GM12878 (cell line): ENCODE measurements around the gene APCDD1L. TPM values are rescaled to one million over a fixed set of nuclear protein-coding genes. Genes with fewer than 3 reads are reported as not detected.

Experiments used
- ATAC-seq: fragments of 200-7000 bp; cut with Tn5 transposase; 3 replicates; pipeline ENCODE4 v1.9.1; 2020; ENCODE audit warnings: mild to moderate bottlenecking, moderate library complexity
- BruUV-seq: library from RNA; stranded (reverse); fragments of 400-500 nt; replicated peaks from 2 replicates; lab custom pipeline; 2021; lab: Mats Ljungman, UMichigan
- CTCF ChIA-PET: fragments of 300-600 bp; sonication (Branson Sonifier 250); formaldehyde crosslinking; extraction: SDS; loops from one replicate; lab custom pipeline; 2021; ENCODE audit warnings: inconsistent platforms; lab: Yijun Ruan, JAX
- POLR2A ChIA-PET: fragments of 350-600 bp; formaldehyde crosslinking; extraction: SDS; loops from one replicate; lab custom pipeline; 2021; ENCODE audit warnings: inconsistent platforms; lab: Charles Lee
- RAD21 ChIA-PET: fragments of 300-600 bp; sonication (Branson Sonifier 250); formaldehyde crosslinking; loops from one replicate; lab custom pipeline; 2023; ENCODE audit warnings: antibody characterized with exemption; ENCODE audit not compliant: unreplicated experiment; lab: Charles Lee
- SMC1A ChIA-PET: fragments of 300-600 bp; sonication (Branson Sonifier 250); formaldehyde crosslinking; loops from one replicate; lab custom pipeline; 2023; ENCODE audit not compliant: unreplicated experiment, uncharacterized antibody; lab: Charles Lee
- DNase-seq: peaks from one replicate; pipeline ENCODE4 v3.0.0-alpha.2; 2011; ENCODE audit warnings: low read depth, low spot score
- FAIRE-seq: peaks from 3 replicates; lab custom pipeline; 2011; peaks lifted over from hg19 to GRCh38; lab: Jason Lieb, UNC
- H2AFZ ChIP-seq: 2 replicates; pipeline ENCODE4 v1.6.0; 2011; ENCODE audit warnings: low read depth, low read length, control low read depth; ENCODE audit not compliant: control insufficient read depth
- H3K27ac ChIP-seq: 2 replicates; pipeline ENCODE4 v1.5.1; 2011; ENCODE audit warnings: control low read depth; ENCODE audit not compliant: control insufficient read depth, insufficient read depth
- H3K27me3 ChIP-seq, 2 experiments: replicated peaks in 1 of 2; 2 replicates each; pipeline versions ENCODE4 v1.6.0 to v1.6.1; 2011; ENCODE audit warnings: low read length in 1 of 2; ENCODE audit not compliant: control insufficient read depth in 2 of 2, insufficient read depth in 2 of 2
- H3K36me3 ChIP-seq, 2 experiments: 2 replicates each; pipeline ENCODE4 v1.5.1; 2011; ENCODE audit warnings: low read length in 1 of 2; ENCODE audit not compliant: control insufficient read depth in 2 of 2, insufficient read depth in 2 of 2
- H3K4me1 ChIP-seq: 2 replicates; pipeline ENCODE4 v1.6.1; 2011; ENCODE audit warnings: mild to moderate bottlenecking, low read length, moderate library complexity, mixed read lengths; ENCODE audit not compliant: control insufficient read depth, insufficient read depth
- H3K4me2 ChIP-seq: 2 replicates; pipeline ENCODE4 v1.6.0; 2011; ENCODE audit warnings: control low read depth; ENCODE audit not compliant: control insufficient read depth, insufficient read depth
- H3K4me3 ChIP-seq: fragments of 200-600 bp; sonication (generic); 2 replicates; pipeline ENCODE4 v1.5.1; 2016
- H3K79me2 ChIP-seq: 2 replicates; pipeline ENCODE4 v1.6.0; 2011; ENCODE audit warnings: low read length; ENCODE audit not compliant: control insufficient read depth, insufficient read depth
- H3K9ac ChIP-seq: 2 replicates; pipeline ENCODE4 v1.8.0; 2011; ENCODE audit warnings: low read length, control low read depth, mixed read lengths; ENCODE audit not compliant: control insufficient read depth, insufficient read depth
- H3K9me3 ChIP-seq: replicated peaks from 3 replicates; pipeline ENCODE4 v1.5.1; 2011; ENCODE audit warnings: mild to moderate bottlenecking, low read length; ENCODE audit not compliant: control insufficient read depth, insufficient read depth
- H4K20me1 ChIP-seq: 2 replicates; pipeline ENCODE4 v1.6.0; 2011; ENCODE audit not compliant: control insufficient read depth, insufficient read depth
- RAD21 ChIP-seq: IDR thresholded peaks from 2 replicates; pipeline ENCODE4 v1.6.1; 2011; ENCODE audit warnings: mild to moderate bottlenecking, low read depth, low read length, moderate library complexity; ENCODE audit not compliant: insufficient read depth
- RBBP5 ChIP-seq: fragments of 200-600 bp; sonication (generic); conservative IDR thresholded peaks from 2 replicates; pipeline ENCODE4 v1.6.1; 2016
- SMC3 ChIP-seq: IDR thresholded peaks from 2 replicates; pipeline ENCODE4 v1.6.1; 2011; ENCODE audit warnings: low read length, improper control_type of control experiment, borderline replicate concordance
- WGBS: methylation state at CpG from one replicate; pipeline ENCODE4 v1.1.6; 2016; ENCODE audit warnings: low lambda C conversion rate; ENCODE audit not compliant: insufficient replicate concordance, insufficient coverage; ENCODE audit errors: missing lambda C conversion rate; 5-methylcytosine and 5-hydroxymethylcytosine counted together
- in situ Hi-C: fragments of 300-500 bp; cut with MboI; formaldehyde crosslinking; loops from 9 replicates; pipeline ENCODE4 v1.14.3; 2018; ENCODE audit warnings: mixed read lengths
- intact Hi-C: fragments of 100-400 bp; cut with micrococcal nuclease; formaldehyde crosslinking; loops from one replicate; pipeline ENCODE4 v1.14.2; 2022; ENCODE audit not compliant: unreplicated experiment
- polyA plus RNA-seq, 11 experiments: library from polyadenylated mRNA; depleted of rRNA in 4 of 11; unstranded in 6 of 11; stranded (reverse) in 5 of 11; fragments of >200 nt; fragmentation: Nextera tagmentation in 4 of 11; fragmentation: Illumina TruSeq in 1 of 11; extraction: Ambion mirVana in 4 of 11; extraction: Trizol in 1 of 11; gene quantifications; 1 replicate in 1 of 11; 2 replicates in 10 of 11; pipeline versions ENCODE4 v1.2.1 to v1.2.3, GENCODE V29; 2011 to 2016; ENCODE audit warnings: inconsistent platforms in 2 of 11, missing spikeins in 2 of 11, low read depth in 1 of 11
- total RNA-seq, 4 experiments: library from RNA; depleted of rRNA in 3 of 4; stranded (reverse); fragments of >200 nt in 3 of 4; fragmentation: Illumina TruSeq in 1 of 4; extraction: Trizol in 1 of 4; gene quantifications; 2 replicates each; pipeline versions ENCODE4 v1.2.1 to v1.2.3, GENCODE V29; 2013 to 2021
- TF ChIP-seq, protein P1 (sequence below), 3 experiments: IDR thresholded peaks in 2 of 3; conservative IDR thresholded peaks in 1 of 3; 2 replicates each; pipeline ENCODE4 v1.5.1; 2011; ENCODE audit warnings: low read depth in 3 of 3, low read length in 3 of 3, mild to moderate bottlenecking in 3 of 3, control low read depth in 2 of 3, moderate library complexity in 2 of 3, inconsistent platforms in 1 of 3, mixed read lengths in 1 of 3; ENCODE audit not compliant: control insufficient read depth in 2 of 3, insufficient read depth in 1 of 3; ENCODE audit errors: extremely low read depth in 1 of 3

APCDD1L gene
- total and polyA plus RNA-seq, 10 of the 15 experiments (the other 5 are each of a cell fraction or from before 2014, with no cell fraction given) = 0.14 to 0.50 TPM; not detected in 8

DNA sequence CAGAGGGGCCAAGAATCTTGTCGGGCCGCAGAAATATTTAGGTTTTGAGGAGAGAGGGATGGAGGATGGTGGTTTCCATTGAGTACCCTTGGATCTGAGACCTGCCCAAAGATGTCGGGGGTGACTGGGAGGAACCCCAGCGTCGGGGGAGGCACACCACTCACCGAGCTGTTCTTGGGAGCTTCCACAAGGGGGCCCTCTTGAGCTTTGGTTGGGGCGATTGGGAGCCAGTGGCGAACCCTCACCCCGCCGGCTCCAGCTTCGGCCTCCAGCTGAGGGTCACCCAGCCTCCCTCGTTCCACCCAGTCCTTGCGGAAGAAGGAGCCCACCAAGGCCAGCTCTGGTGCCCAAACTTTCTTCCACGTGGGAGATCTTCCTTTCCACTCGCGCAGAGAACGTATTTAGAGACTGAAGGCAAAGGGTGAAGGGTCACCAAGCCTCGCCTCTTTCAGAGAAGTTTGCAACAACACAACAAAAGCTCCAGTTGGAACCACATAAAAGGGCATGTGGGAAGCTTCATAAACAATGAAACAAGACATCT is 33.6 kb downstream of the APCDD1L start:
- Histone ChIP-seq H3K4me1 (no peaks in the 10 kb centered on the region), H3K79me2 (no peaks in the 10 kb centered on the region), H3K27me3 (no peaks in the 10 kb centered on the region), H3K9me3 (peaks cover 4% of the 10 kb centered on the region), H3K4me3 (no peak overlapping the region), H2AFZ (no peak overlapping the region), H3K27ac (no peak overlapping the region), H3K9ac (no peak overlapping the region), H4K20me1 (no peaks in the 10 kb centered on the region), H3K36me3 (no peaks in the 10 kb centered on the region), H3K4me2 (no peak overlapping the region)
- BruUV-seq = no TSS peak
- in situ Hi-C loops (no loop called here), intact Hi-C loops (no loop called here)
- DNase-seq = no peak
- POLR2A ChIA-PET = no interaction called here
- WGBS = 44% methylated on average over 18 of the region's 18 CpGs
- no peak for FAIRE-seq
- CTCF ChIA-PET = interaction anchor here (0.5 to 1.9 kb wide), 10 partner anchors 10 to 497 kb away, joined by 3 to 5 read pairs (median 4); partner anchors contain the start of genes GNAS-AS1 and STX16
- SMC1A ChIA-PET = interaction anchor here (0.6 to 2.1 kb wide), 5 partner anchors 23 to 221 kb away, joined by 3 to 7 read pairs (median 3); partner anchors contain the start of gene STX16
- RAD21 ChIA-PET = interaction anchor here (0.6 to 1.6 kb wide), 5 partner anchors 18 to 367 kb away, joined by 3 to 9 read pairs (median 3); partner anchors contain the start of gene STX16
- ATAC-seq = peak; percentile 31; the same call in 1 of the 3 replicates
- no peak for TF ChIP-seq RBBP5
- TF ChIP-seq, protein P1, sequence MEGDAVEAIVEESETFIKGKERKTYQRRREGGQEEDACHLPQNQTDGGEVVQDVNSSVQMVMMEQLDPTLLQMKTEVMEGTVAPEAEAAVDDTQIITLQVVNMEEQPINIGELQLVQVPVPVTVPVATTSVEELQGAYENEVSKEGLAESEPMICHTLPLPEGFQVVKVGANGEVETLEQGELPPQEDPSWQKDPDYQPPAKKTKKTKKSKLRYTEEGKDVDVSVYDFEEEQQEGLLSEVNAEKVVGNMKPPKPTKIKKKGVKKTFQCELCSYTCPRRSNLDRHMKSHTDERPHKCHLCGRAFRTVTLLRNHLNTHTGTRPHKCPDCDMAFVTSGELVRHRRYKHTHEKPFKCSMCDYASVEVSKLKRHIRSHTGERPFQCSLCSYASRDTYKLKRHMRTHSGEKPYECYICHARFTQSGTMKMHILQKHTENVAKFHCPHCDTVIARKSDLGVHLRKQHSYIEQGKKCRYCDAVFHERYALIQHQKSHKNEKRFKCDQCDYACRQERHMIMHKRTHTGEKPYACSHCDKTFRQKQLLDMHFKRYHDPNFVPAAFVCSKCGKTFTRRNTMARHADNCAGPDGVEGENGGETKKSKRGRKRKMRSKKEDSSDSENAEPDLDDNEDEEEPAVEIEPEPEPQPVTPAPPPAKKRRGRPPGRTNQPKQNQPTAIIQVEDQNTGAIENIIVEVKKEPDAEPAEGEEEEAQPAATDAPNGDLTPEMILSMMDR (IDR thresholded peaks at IDR 0.05 in 2 of 3, conservative IDR thresholded peaks at IDR 0.05 in 1 of 3; ENCODE audit: control insufficient read depth in 2 of 3, extremely low read depth in 1 of 3, insufficient read depth in 1 of 3, low read depth in 3 of 3, low read length in 3 of 3) = peak; percentile 31 to 42 (median 37); a peak in 4 of 6 replicates
- peak; percentile 39 for TF ChIP-seq SMC3
- TF ChIP-seq RAD21 = peak; percentile 34; the same call in 1 of the 2 replicates
